B cell (primary cell): ENCODE results near the gene CLDN24. TPM values are rescaled to one million over a fixed set of nuclear protein-coding genes. Genes with fewer than 3 reads are reported as not detected.

ENCODE experiments used
- ATAC-seq: fragments of 200-7000 bp; cut with Tn5 transposase; one replicate; pipeline ENCODE4 v1.10.0; 2021; ENCODE audit warnings: low read depth, mild to moderate bottlenecking, moderate number of reproducible peaks, moderate library complexity
- CTCF ChIA-PET: fragments of 350-600 bp; sonication (Branson Sonifier 250); formaldehyde crosslinking; loops from one replicate; lab custom pipeline; 2021; ENCODE audit warnings: antibody characterized with exemption, inconsistent platforms; lab: Charles Lee
- POLR2A ChIA-PET: fragments of 350-600 bp; sonication (Branson Sonifier 250); formaldehyde crosslinking; loops from one replicate; lab custom pipeline; 2021; ENCODE audit warnings: antibody characterized with exemption; lab: Charles Lee
- DNase-seq: peaks from one replicate; pipeline ENCODE4 v3.0.0; 2013
- H2AFZ ChIP-seq: 2 replicates; pipeline ENCODE4 v1.6.1; 2012; ENCODE audit warnings: mild to moderate bottlenecking, low read depth, low read length; ENCODE audit not compliant: insufficient read depth, poor library complexity, severe bottlenecking
- H3K27ac ChIP-seq, 2 donors: 1 replicate in 1 of 2; 2 replicates in 1 of 2; pipeline ENCODE4 v1.5.1; 2012 to 2013; ENCODE audit warnings: low read length in 2 of 2, mild to moderate bottlenecking in 2 of 2, moderate library complexity in 1 of 2
- H3K27me3 ChIP-seq, 4 experiments: fragments of 200-600 bp in 1 of 4; sonication (generic) in 1 of 4; replicated peaks in 1 of 4; 1 replicate in 2 of 4; 2 replicates in 2 of 4; pipeline versions ENCODE4 v1.6.1 to v1.7.0; 2013 to 2016; ENCODE audit warnings: low read length in 3 of 4, mild to moderate bottlenecking in 2 of 4, mixed read lengths in 1 of 4, moderate library complexity in 1 of 4; ENCODE audit not compliant: insufficient read depth in 4 of 4, control insufficient read depth in 3 of 4; ENCODE audit errors: control extremely low read depth in 1 of 4
- H3K36me3 ChIP-seq, 2 experiments: replicated peaks in 1 of 2; 1 replicate in 1 of 2; 2 replicates in 1 of 2; pipeline versions ENCODE4 v1.6.1 to v1.7.1; 2013; ENCODE audit warnings: low read length in 1 of 2; ENCODE audit not compliant: insufficient read depth in 2 of 2, control insufficient read depth in 1 of 2; ENCODE audit errors: control extremely low read depth in 1 of 2, extremely low read depth in 1 of 2
- H3K4me1 ChIP-seq, 2 donors: fragments of 200-600 bp in 1 of 2; sonication (generic) in 1 of 2; 1 replicate in 1 of 2; 2 replicates in 1 of 2; pipeline versions ENCODE4 v1.5.1 to v1.6.1; 2013 to 2017; ENCODE audit warnings: low read length in 2 of 2; ENCODE audit not compliant: control insufficient read depth in 2 of 2, insufficient read depth in 2 of 2
- H3K4me2 ChIP-seq: replicated peaks from 2 replicates; pipeline ENCODE3; 2012; ENCODE audit warnings: mild to moderate bottlenecking, low read depth, low read length; ENCODE audit not compliant: poor library complexity, severe bottlenecking
- H3K4me3 ChIP-seq, 5 experiments: fragments of 200-600 bp in 1 of 5; sonication (generic) in 1 of 5; 1 replicate in 3 of 5; 2 replicates in 2 of 5; pipeline versions ENCODE4 v1.5.1 to v1.7.0; 2011 to 2016; ENCODE audit warnings: low read length in 4 of 5, mild to moderate bottlenecking in 4 of 5, low read depth in 2 of 5, control low read depth in 1 of 5, moderate library complexity in 1 of 5; ENCODE audit not compliant: insufficient read depth in 1 of 5; ENCODE audit errors: control extremely low read depth in 1 of 5, extremely low read depth in 1 of 5
- H3K79me2 ChIP-seq: fragments of 200-600 bp; sonication (generic); one replicate; pipeline ENCODE4 v1.6.0; 2016; ENCODE audit warnings: low read length; ENCODE audit not compliant: control insufficient read depth, insufficient read depth
- H3K9ac ChIP-seq: fragments of 200-600 bp; sonication (generic); 2 replicates; pipeline ENCODE4 v1.6.1; 2017; ENCODE audit warnings: mild to moderate bottlenecking, low read length, moderate library complexity
- H3K9me3 ChIP-seq, 3 donors: one replicate each; pipeline versions ENCODE4 v1.6.1 to v1.7.1; 2013; ENCODE audit warnings: low read length in 2 of 3; ENCODE audit not compliant: control insufficient read depth in 2 of 3, insufficient read depth in 1 of 3; ENCODE audit errors: control extremely low read depth in 1 of 3
- H4K20me1 ChIP-seq: 2 replicates; pipeline ENCODE4 v1.6.0; 2012; ENCODE audit warnings: mild to moderate bottlenecking, low read length; ENCODE audit not compliant: insufficient read depth, control insufficient read depth, poor library complexity, severe bottlenecking
- H3K27ac Mint-ChIP-seq: one replicate; pipeline ENCODE4 v1.8.0; 2021; ENCODE audit warnings: mixed read lengths
- H3K27me3 Mint-ChIP-seq: one replicate; pipeline ENCODE4 v1.8.0; 2021; ENCODE audit warnings: mixed read lengths
- H3K4me1 Mint-ChIP-seq: one replicate; pipeline ENCODE4 v1.8.0; 2021; ENCODE audit warnings: mixed read lengths
- H3K4me3 Mint-ChIP-seq: one replicate; pipeline ENCODE4 v1.8.0; 2021; ENCODE audit warnings: mixed read lengths
- H3K9me3 Mint-ChIP-seq: one replicate; pipeline ENCODE4 v1.8.0; 2022; ENCODE audit warnings: mixed read lengths; ENCODE audit not compliant: insufficient read depth
- EZH2 ChIP-seq: IDR thresholded peaks from 2 replicates; pipeline ENCODE4 v1.6.1; 2012; ENCODE audit warnings: borderline replicate concordance, low read depth, mild to moderate bottlenecking, moderate library complexity, low read length; ENCODE audit not compliant: insufficient read depth, poor library complexity, severe bottlenecking
- WGBS: methylation state at CpG from one replicate; pipeline ENCODE4 v1.1.5; 2013; ENCODE audit warnings: missing lambda C conversion rate; ENCODE audit not compliant: insufficient coverage; 5-methylcytosine and 5-hydroxymethylcytosine counted together
- intact Hi-C: fragments of 100-400 bp; cut with micrococcal nuclease; formaldehyde crosslinking; loops from one replicate; pipeline ENCODE4 v1.10.0; 2022
- polyA minus RNA-seq: library from RNA; depleted of rRNA, polyadenylated mRNA; stranded (reverse); fragments of >200 nt; gene quantifications from 2 replicates; pipeline ENCODE4 v1.2.3, GENCODE V29; 2012
- polyA plus RNA-seq: library from polyadenylated mRNA; depleted of rRNA; stranded (reverse); fragments of >200 nt; gene quantifications from 2 replicates; pipeline ENCODE4 v1.2.3, GENCODE V29; 2012
- total RNA-seq, 2 donors: library from RNA; stranded (reverse); fragments of 120-200 nt in 1 of 2; gene quantifications; 1 replicate in 1 of 2; 2 replicates in 1 of 2; pipeline versions ENCODE4 v1.2.3 to v1.2.4, GENCODE V29; 2013 to 2022
- TF ChIP-seq, protein P1 (sequence below): fragments of 200-600 bp; IDR thresholded peaks from one replicate; pipeline ENCODE4 v1.8.0; 2022; ENCODE audit warnings: antibody characterized with exemption, mild to moderate bottlenecking

Gene CLDN24
- total RNA-seq: not detected in 2 replicates
- total RNA-seq (2013): not detected
- polyA plus RNA-seq: not detected in 2 replicates
- not detected in 2 replicates for polyA minus RNA-seq

DNA sequence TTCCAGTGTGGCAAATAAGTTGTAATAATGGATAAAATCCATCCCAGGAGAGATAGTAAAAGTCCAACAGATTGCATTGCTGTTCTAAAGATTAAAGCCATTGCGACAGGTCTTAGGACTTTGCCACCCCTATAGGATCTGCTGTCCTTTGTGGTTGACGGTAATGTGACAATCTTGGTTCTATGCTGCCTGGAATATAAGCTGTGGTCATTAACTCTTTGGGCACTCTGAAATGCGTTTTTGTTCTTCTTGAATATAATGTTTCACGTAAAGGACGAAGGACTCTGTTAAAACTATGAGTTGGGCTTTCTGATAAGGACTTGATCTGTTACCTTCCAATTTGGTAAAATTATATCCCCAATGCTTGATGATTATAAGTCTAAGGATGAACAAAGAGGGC is at the start of gene CLDN24:
Gene CLDN24 (minus strand): TSS at position 101 of the 400 bp plus-strand sequence. CDS start 0 bp downstream, at position 101.
- Mint-ChIP-seq H3K4me3 (no peak within 1 kb of the TSS), H3K27ac (no peak within 1 kb of the TSS), H3K4me1 (no peaks in the 10 kb centered on the region), H3K27me3 (peaks cover 11% of the 10 kb centered on the region), H3K9me3 (no peaks in the 10 kb centered on the region)
- no peak for DNase-seq
- no peaks in the 10 kb centered on the region for H3K9me3 ChIP-seq
- intact Hi-C loops: no loop called here
- no peaks in the 10 kb centered on the region for H3K27me3 ChIP-seq
- no peak within 1 kb of the TSS for H3K9ac ChIP-seq
- H3K27ac ChIP-seq: no peak within 1 kb of the TSS
- no peaks in the 10 kb centered on the region for H3K4me1 ChIP-seq
- TF ChIP-seq EZH2: no peak
- TF ChIP-seq, protein P1, sequence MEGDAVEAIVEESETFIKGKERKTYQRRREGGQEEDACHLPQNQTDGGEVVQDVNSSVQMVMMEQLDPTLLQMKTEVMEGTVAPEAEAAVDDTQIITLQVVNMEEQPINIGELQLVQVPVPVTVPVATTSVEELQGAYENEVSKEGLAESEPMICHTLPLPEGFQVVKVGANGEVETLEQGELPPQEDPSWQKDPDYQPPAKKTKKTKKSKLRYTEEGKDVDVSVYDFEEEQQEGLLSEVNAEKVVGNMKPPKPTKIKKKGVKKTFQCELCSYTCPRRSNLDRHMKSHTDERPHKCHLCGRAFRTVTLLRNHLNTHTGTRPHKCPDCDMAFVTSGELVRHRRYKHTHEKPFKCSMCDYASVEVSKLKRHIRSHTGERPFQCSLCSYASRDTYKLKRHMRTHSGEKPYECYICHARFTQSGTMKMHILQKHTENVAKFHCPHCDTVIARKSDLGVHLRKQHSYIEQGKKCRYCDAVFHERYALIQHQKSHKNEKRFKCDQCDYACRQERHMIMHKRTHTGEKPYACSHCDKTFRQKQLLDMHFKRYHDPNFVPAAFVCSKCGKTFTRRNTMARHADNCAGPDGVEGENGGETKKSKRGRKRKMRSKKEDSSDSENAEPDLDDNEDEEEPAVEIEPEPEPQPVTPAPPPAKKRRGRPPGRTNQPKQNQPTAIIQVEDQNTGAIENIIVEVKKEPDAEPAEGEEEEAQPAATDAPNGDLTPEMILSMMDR: no peak
- ChIA-PET POLR2A (no interaction called here), CTCF (no interaction called here)
- no peaks in the 10 kb centered on the region for H3K36me3 ChIP-seq
- 96% methylated on average over 2 of the region's 5 CpGs for WGBS
- no peaks in the 10 kb centered on the region for H3K79me2 ChIP-seq
- no peak within 1 kb of the TSS for H2AFZ ChIP-seq
- no peak within 1 kb of the TSS for H3K4me3 ChIP-seq
- H4K20me1 ChIP-seq: no peaks in the 10 kb centered on the region
- no peak for ATAC-seq
- no peak within 1 kb of the TSS for H3K4me2 ChIP-seq

DNA sequence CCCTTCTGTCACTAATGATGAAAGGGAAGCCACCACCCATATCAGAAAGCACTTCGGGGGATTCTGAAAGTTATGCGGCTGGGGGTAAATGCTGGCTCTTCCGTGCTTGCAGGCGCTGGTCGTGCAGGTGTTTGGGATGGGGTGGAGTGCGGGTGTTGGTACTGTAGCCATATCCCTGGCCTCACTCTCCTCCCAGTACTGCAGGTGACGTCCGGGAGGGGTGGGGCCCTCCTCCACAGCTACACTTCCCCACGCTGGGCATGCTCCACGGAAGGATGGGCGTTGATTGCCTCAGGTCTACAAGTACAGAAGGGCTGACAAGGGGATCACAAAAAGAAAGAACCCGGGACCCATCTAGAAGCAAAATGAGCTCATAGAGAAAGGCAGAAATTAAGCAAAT is 48.6 kb upstream of the CLDN24 start:
- Histone ChIP-seq H3K4me1 (no peaks in the 10 kb centered on the region), H4K20me1 (no peaks in the 10 kb centered on the region), H3K27ac (no peak overlapping the region), H3K9ac (no peak overlapping the region), H3K36me3 (no peaks in the 10 kb centered on the region), H3K9me3 (peaks cover 1 to 15% (median 4%) of the 10 kb centered on the region in 3 donors), H3K4me2 (no peak overlapping the region), H3K79me2 (no peaks in the 10 kb centered on the region), H2AFZ (no peak overlapping the region), H3K27me3 (no peaks in the 10 kb centered on the region), H3K4me3 (no peak overlapping the region)
- peaks cover 3% of the 10 kb centered on the region for H3K9me3 Mint-ChIP-seq
- H3K4me1 Mint-ChIP-seq: no peaks in the 10 kb centered on the region
- H3K4me3 Mint-ChIP-seq: no peak overlapping the region
- 93% methylated on average over 6 of the region's 12 CpGs for WGBS
- no peak for ATAC-seq
- ChIA-PET POLR2A (interaction anchor here (0.6 kb wide), 1 partner anchor 319 kb away, joined by 5 read pairs; no protein-coding TSS in a partner anchor), CTCF (no interaction called here)
- DNase-seq: no peak
- TF ChIP-seq EZH2: no peak
- TF ChIP-seq, protein P1: no peak
- peaks cover 7% of the 10 kb centered on the region for H3K27me3 Mint-ChIP-seq
- H3K27ac Mint-ChIP-seq: no peak overlapping the region
- intact Hi-C loops: no loop called here
